GM19025 (cell line): ENCODE results near the gene SLC4A3.
"Not testable (repeated sequence)": the region's sequence is repeated elsewhere in the genome, so short reads cannot be mapped to it uniquely, and the experiment has no call there.

ENCODE experiments used
- ATAC-seq: cut with Tn5 transposase; IDR thresholded peaks from one replicate; pipeline ENCODE4 v1.9.1; 2021; ENCODE audit warnings: mild to moderate bottlenecking, low read depth, moderate library complexity; ENCODE audit not compliant: unreplicated experiment

The SLC4A3 gene

GRCh38 chr2:219643084-219643473 lies 15.6 kb downstream of the SLC4A3 start:
- no peak for ATAC-seq

GRCh38 chr2:219643788-219644398 lies 16.5 kb downstream of the SLC4A3 start:
- no peak for ATAC-seq

GRCh38 chr2:219644801-219645480 lies 17.5 kb downstream of the SLC4A3 start:
- ATAC-seq = no peak

- ATAC-seq = no peak
Observed at GRCh38 chr2:219645631-219646527, 18.4 kb downstream of the SLC4A3 start.

GRCh38 chr2:219648176-219648575 lies 20.7 kb downstream of the SLC4A3 start:
- no peak for ATAC-seq

- no peak for ATAC-seq
Observed at GRCh38 chr2:219648963-219649362, 21.5 kb downstream of the SLC4A3 start.

GRCh38 chr2:219650426-219651248 lies 23.2 kb downstream of the SLC4A3 start:
- no peak for ATAC-seq

- not testable (repeated sequence) for ATAC-seq
Observed at GRCh38 chr2:219651656-219652055, 24.2 kb downstream of the SLC4A3 start.

- no peak for ATAC-seq
Observed at GRCh38 chr2:219656526-219656925, 29.1 kb downstream of the SLC4A3 start.

GRCh38 chr2:219658196-219658846 lies 30.9 kb downstream of the SLC4A3 start:
- no peak for ATAC-seq

- ATAC-seq = no peak
Observed at GRCh38 chr2:219658874-219659273, 31.4 kb downstream of the SLC4A3 start.

GRCh38 chr2:219661197-219661954 lies 33.9 kb downstream of the SLC4A3 start:
- peak; percentile 89 for ATAC-seq

GRCh38 chr2:219661955-219662395 lies 34.5 kb downstream of the SLC4A3 start:
- no peak for ATAC-seq

- ATAC-seq = no peak
Observed at GRCh38 chr2:219662566-219662965, 35.1 kb downstream of the SLC4A3 start.

- ATAC-seq = no peak
Observed at GRCh38 chr2:219663116-219663762, 35.8 kb downstream of the SLC4A3 start.

- no peak for ATAC-seq
Observed at GRCh38 chr2:219664041-219664440, 36.6 kb downstream of the SLC4A3 start.

GRCh38 chr2:219664944-219665343 lies 37.5 kb downstream of the SLC4A3 start:
- no peak for ATAC-seq

GRCh38 chr2:219665926-219666325 lies 38.5 kb downstream of the SLC4A3 start:
- ATAC-seq = no peak

GRCh38 chr2:219668316-219668715 lies 40.9 kb downstream of the SLC4A3 start:
- ATAC-seq = no peak
